ENCODE data around the gene ALDOA.

DNA sequence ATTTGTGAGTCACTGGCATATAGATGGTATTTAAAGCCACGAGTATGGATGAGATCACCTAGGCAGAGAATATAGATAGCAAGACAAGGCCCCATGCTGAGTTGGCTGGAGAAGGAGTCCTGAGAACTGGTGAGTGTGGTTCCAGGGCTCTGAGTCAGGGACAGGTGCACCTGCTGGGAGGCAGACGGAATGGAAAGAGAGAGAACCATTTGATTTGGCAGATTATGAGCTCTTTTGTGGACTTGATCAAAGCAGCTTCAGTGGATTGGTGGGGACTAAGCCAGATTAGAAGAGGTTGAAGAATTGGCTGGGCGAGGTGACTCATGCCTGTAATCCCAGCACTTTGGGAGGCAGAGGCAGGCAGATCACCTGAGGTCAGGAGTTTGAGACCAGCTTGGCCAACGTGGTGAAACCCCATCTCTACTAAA is 46.8 kb upstream of the ALDOA start:
- TF ChIP-seq, protein P1, sequence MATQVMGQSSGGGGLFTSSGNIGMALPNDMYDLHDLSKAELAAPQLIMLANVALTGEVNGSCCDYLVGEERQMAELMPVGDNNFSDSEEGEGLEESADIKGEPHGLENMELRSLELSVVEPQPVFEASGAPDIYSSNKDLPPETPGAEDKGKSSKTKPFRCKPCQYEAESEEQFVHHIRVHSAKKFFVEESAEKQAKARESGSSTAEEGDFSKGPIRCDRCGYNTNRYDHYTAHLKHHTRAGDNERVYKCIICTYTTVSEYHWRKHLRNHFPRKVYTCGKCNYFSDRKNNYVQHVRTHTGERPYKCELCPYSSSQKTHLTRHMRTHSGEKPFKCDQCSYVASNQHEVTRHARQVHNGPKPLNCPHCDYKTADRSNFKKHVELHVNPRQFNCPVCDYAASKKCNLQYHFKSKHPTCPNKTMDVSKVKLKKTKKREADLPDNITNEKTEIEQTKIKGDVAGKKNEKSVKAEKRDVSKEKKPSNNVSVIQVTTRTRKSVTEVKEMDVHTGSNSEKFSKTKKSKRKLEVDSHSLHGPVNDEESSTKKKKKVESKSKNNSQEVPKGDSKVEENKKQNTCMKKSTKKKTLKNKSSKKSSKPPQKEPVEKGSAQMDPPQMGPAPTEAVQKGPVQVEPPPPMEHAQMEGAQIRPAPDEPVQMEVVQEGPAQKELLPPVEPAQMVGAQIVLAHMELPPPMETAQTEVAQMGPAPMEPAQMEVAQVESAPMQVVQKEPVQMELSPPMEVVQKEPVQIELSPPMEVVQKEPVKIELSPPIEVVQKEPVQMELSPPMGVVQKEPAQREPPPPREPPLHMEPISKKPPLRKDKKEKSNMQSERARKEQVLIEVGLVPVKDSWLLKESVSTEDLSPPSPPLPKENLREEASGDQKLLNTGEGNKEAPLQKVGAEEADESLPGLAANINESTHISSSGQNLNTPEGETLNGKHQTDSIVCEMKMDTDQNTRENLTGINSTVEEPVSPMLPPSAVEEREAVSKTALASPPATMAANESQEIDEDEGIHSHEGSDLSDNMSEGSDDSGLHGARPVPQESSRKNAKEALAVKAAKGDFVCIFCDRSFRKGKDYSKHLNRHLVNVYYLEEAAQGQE (IDR thresholded peaks at IDR 0.05; ENCODE audit: low read depth): no peak
- TF ChIP-seq NFIC (IDR thresholded peaks at IDR 0.05): peak; percentile 72
- 0 out of 2 replicates have a peak, but pooled peaks have one; percentile 12 for TF ChIP-seq YY1 (IDR thresholded peaks at IDR 0.05; ENCODE audit: low read depth)
- no peak for TF ChIP-seq EGR1 (IDR thresholded peaks at IDR 0.05)
- TF ChIP-seq, protein P2, sequence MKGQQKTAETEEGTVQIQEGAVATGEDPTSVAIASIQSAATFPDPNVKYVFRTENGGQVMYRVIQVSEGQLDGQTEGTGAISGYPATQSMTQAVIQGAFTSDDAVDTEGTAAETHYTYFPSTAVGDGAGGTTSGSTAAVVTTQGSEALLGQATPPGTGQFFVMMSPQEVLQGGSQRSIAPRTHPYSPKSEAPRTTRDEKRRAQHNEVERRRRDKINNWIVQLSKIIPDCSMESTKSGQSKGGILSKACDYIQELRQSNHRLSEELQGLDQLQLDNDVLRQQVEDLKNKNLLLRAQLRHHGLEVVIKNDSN (IDR thresholded peaks at IDR 0.05): 0 out of 2 replicates have a peak, but pooled peaks have one; percentile 22
- TF ChIP-seq ZBTB7A (IDR thresholded peaks at IDR 0.05; ENCODE audit: low read depth): no peak
- TF ChIP-seq, protein P3, sequence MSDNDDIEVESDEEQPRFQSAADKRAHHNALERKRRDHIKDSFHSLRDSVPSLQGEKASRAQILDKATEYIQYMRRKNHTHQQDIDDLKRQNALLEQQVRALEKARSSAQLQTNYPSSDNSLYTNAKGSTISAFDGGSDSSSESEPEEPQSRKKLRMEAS (IDR thresholded peaks at IDR 0.05): 0 out of 2 replicates have a peak, but pooled peaks have one; percentile 22

Data from Ishikawa (cell line).